Measurements from ENCODE around the gene NAV3.

GRCh38 chr12:78241446-78241845 lies 410.8 kb downstream of the NAV3 start:
- TF ChIP-seq CTCF (IDR thresholded peaks at IDR 0.05; ENCODE audit: poor library complexity, severe bottlenecking) (no peak), REST (IDR thresholded peaks at IDR 0.05; ENCODE audit: borderline replicate concordance) (no peak), TAF1 (IDR thresholded peaks at IDR 0.05; ENCODE audit: low read depth) (no peak), RAD21 (conservative IDR thresholded peaks at IDR 0.05) (no peak), POLR2AphosphoS5 (IDR thresholded peaks at IDR 0.05) (no peak), EP300 (conservative IDR thresholded peaks at IDR 0.05; ENCODE audit: poor library complexity, severe bottlenecking) (no peak), EZH2 (IDR thresholded peaks at IDR 0.05; ENCODE audit: borderline replicate concordance, insufficient read depth, low read length, poor library complexity, severe bottlenecking) (no peak), MXI1 (conservative IDR thresholded peaks at IDR 0.05; ENCODE audit: poor library complexity, severe bottlenecking) (no peak)

All from neural cell (in vitro differentiated cells).